Fibroblast of mammary gland (primary cell): Measurements from ENCODE around the gene GJB1.

Experiments used
- DNase-seq: peaks from one replicate; pipeline ENCODE4 v3.0.0-alpha.2; 2010; ENCODE audit warnings: low read depth
- H3K4me3 ChIP-seq: 2 replicates; pipeline ENCODE4 v1.5.1; 2011; ENCODE audit warnings: low read depth, mild to moderate bottlenecking, low read length, moderate library complexity; ENCODE audit not compliant: control insufficient read depth
- TF ChIP-seq, protein P1 (sequence below): conservative IDR thresholded peaks from 2 replicates; pipeline ENCODE4 v1.5.1; 2011; ENCODE audit warnings: low read depth, low read length, inconsistent platforms; ENCODE audit not compliant: control insufficient read depth, insufficient read depth

Gene GJB1

GRCh38 chrX:71195964-71196649, 26.9 kb upstream of the GJB1 start:
- no peak overlapping the region for H3K4me3 ChIP-seq
- DNase-seq: no peak
- TF ChIP-seq, protein P1, sequence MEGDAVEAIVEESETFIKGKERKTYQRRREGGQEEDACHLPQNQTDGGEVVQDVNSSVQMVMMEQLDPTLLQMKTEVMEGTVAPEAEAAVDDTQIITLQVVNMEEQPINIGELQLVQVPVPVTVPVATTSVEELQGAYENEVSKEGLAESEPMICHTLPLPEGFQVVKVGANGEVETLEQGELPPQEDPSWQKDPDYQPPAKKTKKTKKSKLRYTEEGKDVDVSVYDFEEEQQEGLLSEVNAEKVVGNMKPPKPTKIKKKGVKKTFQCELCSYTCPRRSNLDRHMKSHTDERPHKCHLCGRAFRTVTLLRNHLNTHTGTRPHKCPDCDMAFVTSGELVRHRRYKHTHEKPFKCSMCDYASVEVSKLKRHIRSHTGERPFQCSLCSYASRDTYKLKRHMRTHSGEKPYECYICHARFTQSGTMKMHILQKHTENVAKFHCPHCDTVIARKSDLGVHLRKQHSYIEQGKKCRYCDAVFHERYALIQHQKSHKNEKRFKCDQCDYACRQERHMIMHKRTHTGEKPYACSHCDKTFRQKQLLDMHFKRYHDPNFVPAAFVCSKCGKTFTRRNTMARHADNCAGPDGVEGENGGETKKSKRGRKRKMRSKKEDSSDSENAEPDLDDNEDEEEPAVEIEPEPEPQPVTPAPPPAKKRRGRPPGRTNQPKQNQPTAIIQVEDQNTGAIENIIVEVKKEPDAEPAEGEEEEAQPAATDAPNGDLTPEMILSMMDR: no peak

DNA sequence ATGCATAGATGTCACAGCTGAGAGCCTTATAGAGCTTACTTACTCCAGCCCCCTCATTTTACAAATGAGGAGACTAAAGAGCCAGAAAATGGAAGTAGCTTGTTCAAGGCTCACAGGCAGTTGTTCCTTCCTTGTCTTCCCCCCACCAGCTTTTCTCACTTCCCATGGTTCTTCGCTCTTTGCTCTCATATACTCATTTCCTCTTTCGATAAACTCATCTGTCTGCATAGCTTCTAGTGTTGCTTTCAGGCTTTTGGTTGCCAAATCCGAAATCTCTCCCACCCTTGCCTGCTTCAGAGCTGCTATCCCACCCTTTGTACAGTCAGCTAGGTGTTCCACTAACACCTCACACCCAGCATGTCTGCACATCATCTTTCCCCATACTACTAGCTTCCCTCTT, 25.0 kb upstream of the GJB1 start:
- H3K4me3 ChIP-seq: no peak overlapping the region
- DNase-seq: no peak
- TF ChIP-seq, protein P1: no peak

DNA sequence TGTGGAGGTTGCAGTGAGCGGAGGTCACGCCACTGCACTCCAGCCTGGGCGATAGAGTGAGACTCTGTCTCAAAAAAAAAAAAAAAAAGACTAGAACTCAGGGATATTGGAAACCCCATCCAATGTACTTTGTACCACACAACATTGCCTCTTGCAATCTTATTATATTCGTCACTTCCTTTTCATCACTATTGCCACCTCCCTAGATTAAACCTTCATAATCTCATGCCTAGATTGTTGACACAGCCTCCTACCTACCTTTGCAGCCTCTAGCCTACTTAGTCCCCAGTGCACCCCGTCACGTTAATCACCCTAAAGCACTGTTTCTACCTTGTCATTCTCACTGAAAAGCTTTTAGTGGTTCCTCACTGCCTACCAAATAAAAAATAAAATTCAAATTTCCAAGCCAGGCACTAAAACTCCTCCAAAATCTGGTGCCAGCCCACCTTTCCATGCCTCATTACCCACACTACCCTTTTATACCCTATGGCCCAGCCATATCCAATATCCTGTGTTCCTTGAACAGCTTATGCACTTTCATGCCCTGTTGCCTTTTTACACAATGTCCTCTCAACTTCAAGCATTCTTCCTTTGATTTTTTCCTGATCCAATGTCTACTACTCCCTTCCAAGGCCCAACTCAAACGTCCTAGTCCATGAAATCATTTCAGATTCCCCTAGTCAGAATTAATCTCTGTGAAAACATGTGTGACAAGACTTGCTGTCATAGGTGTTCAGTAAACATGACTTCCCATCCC, 23.6 kb upstream of the GJB1 start:
- DNase-seq: no peak
- H3K4me3 ChIP-seq: no peak overlapping the region
- TF ChIP-seq, protein P1: no peak

DNA sequence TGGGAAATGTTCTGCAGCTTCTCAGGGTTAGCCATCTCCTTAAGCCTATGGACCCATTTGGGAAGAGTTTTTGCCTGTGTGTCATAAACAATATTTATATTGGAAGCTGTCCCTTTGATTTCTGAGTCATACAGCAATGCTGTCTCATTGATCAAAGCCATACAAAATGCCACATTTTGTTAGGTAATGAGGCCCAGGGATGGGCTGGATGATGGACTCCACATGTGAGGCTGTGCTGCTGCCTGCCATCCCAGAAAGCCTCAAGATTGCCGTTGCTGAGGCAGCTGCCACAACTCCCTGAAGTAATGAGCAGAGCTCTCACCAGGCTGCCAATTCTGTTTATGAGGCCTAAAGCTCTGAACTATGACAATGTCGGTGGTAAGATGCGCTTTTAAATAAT, 12.2 kb upstream of the GJB1 start:
- H3K4me3 ChIP-seq: no peak overlapping the region
- TF ChIP-seq, protein P1: no peak
- DNase-seq: peak; percentile 80

- TF ChIP-seq, protein P1: no peak
- DNase-seq: no peak
- H3K4me3 ChIP-seq: no peak overlapping the region
Measured at GRCh38 chrX:71212536-71212935, 10.5 kb upstream of the GJB1 start.

DNA sequence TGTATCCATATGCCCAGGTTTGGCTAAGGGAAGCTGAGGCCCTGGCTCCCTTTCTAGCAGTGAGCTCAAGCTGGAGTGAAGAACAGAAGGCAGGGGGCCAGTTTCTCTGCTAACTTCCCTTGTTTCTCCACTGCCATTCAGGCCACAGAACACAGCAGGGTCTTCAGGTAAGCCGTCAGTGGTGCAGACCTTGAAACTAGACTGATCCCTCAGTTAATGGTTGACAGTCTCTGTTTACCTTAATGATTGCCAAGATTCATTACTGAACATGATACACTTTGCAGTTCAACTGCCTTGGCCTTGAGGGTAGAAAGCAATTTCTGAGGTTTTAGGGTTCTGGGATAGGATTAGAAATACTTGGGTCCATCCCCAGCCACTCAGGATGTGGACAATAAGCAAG, 8.9 kb upstream of the GJB1 start:
- H3K4me3 ChIP-seq: no peak overlapping the region
- no peak for DNase-seq
- TF ChIP-seq, protein P1: no peak
